ENCODE data around the gene DAPK1. TPM values are rescaled to one million over a fixed set of nuclear protein-coding genes. Genes with fewer than 3 reads are reported as not detected.

DAPK1 gene
- polyA plus RNA-seq, 4 donors, result 65.9 to 78.2 (median 71.9) TPM

DNA sequence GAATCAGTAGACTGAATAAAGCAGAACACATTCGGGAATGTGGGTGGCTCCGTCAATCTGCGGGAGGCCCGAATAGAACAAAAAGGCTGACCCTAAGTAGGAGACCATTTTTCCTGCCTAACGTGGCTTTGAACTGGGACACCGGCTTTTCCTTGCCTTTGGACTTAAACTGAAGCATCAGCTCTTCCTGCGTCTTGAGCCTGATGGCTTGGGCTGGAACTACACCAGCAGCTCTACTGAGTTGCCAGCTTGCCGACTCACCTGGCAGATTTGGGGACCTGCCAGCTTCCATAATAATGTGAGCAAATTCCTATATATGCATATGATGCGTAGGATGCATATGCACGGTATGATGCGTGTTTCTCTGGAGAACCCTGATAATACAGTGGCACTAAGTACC, 111.3 kb downstream of the DAPK1 start:
- DNase-seq (ENCODE audit: low read depth in 4 of 4, low spot score in 3 of 4), result no peak

DNA sequence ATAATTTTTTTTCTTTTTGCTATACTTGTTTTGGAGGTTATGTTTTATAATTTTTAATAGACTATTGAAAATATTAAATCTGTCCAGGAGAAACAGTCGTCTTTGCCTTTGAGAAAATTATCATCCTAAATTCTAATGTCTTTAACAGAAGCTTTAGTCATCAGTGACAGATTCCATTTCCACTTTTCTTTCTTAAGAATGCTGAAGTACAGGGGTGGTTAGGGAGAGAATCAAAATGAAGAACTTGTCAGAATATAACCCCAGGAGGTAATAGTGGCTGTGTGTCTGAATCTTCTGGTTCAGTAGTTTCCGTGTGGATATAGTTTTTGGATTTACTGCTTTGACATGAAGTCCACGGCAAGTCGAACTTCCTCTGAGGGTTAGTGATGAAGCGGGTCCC, 111.8 kb downstream of the DAPK1 start:
- no peak for DNase-seq (ENCODE audit: low read depth in 4 of 4, low spot score in 3 of 4)

DNA sequence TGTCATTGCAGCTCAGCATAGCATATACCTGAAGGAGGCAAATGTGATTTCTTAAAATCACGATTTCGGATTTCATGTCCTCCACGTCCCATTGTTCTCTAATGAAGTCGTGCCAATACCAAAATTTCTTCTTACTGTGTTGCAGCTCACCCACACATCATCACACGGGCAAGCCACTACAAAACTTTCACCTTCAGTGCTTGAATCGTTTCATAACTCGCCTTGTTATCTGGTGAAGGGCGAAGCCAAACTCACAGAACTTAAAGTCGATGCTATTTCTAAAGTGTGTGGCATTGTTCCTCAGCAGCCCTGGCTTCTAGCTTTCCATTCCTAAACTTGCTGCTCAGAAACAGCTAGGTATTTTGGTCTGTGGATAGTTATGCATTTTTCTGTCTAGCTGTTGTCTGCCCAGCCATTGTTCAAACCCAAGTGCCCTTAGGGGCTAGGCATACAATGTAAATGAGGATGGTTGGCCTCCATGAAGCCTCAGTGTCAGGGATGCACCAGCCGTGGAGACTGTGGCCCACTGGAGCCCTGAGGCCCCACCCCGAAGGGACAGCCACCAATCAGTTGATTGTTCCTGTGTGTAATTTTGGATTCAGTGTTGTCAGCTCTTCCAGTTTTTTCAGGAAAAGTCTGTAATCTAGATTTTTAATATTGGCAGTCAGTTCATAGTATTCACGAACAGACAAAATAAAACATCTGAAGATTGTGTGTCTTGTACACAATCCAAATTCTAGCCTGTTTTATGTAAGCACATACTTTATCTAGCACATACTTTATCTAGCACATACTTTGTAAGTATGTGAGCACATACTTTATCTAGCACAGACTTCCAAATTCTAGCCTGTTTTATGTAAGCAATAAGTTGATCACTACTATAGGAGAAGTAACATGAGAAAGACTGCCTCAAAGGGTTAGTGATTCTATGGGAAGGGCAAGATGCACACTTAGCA, 112.8 kb downstream of the DAPK1 start:
- DNase-seq (ENCODE audit: low read depth in 4 of 4, low spot score in 3 of 4), result no peak

- no peak for DNase-seq (ENCODE audit: low read depth in 4 of 4, low spot score in 3 of 4)
These were observed 114.1 kb downstream of the DAPK1 start for GRCh38 chr9:87611776-87612175.

- no peak for DNase-seq (ENCODE audit: low read depth in 4 of 4, low spot score in 3 of 4)
These were observed 114.9 kb downstream of the DAPK1 start for GRCh38 chr9:87612536-87612935.

DNA sequence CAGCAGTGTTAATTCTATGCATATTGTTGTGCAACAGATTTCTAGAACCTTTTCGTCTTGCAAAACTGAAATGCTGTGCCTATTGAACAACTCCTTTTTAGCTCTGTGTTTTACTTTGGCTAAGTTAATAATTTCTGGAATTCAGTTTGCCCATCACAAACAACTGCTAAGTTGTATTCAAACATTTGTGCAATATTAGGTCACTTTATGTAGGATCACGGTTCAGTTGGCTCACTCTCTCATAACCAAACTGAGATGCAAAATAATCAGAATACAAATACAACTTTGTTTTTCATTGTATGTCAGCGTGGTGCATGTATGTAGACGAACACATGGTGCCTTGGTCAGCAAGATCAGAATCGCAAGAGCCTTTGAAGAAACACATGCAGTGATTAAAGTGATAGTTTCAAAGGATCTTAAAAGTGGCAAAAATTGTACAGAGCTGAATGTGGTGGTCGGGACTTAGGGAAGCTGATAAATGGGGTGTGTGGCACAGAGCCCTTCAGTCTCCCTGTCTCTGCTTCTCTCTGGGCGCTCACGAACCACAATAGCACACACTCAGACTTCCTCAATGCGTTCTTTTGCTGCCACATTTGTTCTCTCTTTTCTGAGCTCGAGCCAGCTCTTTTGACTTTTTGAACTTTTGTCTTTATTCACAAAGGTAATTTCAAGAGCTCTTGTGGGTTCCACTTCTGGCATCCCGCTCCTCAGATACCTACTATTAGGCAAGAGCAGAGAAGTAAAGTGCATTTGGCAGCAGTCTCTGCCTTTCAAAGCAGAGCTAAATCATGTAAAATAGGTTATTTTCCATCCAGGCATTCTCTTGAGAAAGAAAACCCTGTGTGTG, 115.8 kb downstream of the DAPK1 start:
- DNase-seq (ENCODE audit: low read depth in 4 of 4, low spot score in 3 of 4), result no peak

- no peak for DNase-seq (ENCODE audit: low read depth in 4 of 4, low spot score in 3 of 4)
These were observed 116.7 kb downstream of the DAPK1 start for GRCh38 chr9:87614397-87614796.

DNA sequence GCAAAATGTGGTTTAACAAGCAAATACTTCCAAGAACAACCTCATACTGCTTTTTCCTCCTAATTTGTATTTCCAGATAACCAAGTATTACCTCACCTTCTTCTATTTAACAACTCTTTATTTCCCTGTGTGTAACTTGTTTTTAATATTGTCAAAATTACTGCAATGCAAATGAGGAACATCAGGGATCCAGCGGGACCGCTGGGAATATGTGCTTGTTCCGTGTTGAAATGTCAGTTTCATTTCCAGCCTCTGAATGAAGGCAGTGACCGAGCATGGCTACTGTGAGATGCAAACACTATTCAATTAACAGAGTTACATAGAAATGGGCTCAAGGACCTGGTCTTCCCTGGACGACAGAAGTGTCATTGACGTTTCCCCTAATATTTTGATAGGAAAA, 117.5 kb downstream of the DAPK1 start:
- DNase-seq (ENCODE audit: low read depth in 4 of 4, low spot score in 3 of 4), result no peak

- no peak for DNase-seq (ENCODE audit: low read depth in 4 of 4, low spot score in 3 of 4)
These were observed 118.0 kb downstream of the DAPK1 start for GRCh38 chr9:87615547-87616148.

- DNase-seq (ENCODE audit: low read depth in 4 of 4, low spot score in 3 of 4), result no peak
These were observed 120.6 kb downstream of the DAPK1 start for GRCh38 chr9:87618226-87618625.

GRCh38 chr9:87618931-87619330, 121.3 kb downstream of the DAPK1 start:
- DNase-seq (ENCODE audit: low read depth in 4 of 4, low spot score in 3 of 4), result no peak

GRCh38 chr9:87619346-87619745, 121.7 kb downstream of the DAPK1 start:
- DNase-seq (ENCODE audit: low read depth in 4 of 4, low spot score in 3 of 4), result no peak

DNA sequence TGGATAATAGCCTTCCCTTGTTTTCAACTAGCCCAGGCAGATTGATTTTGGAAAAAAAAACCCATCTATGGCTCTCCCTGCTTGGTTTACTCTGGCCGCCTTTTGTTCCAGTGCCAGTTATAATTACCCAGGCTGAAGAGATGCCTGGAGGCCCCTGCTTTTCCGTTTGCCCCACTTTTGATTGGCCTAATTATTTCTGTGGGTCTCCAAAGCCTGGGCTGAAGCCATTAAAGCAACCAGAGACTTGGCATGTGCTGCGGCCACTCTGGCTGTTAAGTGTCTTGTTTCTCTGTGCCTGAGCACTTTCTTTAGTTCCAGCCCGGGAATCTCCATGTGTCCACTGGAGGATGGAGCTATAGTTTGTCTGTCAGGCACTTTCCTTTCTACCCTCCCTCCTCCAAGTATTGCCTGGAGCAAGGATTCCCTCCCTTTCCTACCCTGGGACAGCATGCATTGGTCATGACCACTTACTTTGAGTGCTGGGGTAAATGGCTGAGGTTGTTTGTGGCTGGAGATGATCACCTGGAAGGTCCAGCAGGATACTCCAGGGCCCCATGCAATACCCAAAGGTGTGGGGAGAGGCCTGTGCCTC, 123.2 kb downstream of the DAPK1 start:
- DNase-seq (ENCODE audit: low read depth in 4 of 4, low spot score in 3 of 4), result no peak

- no peak for DNase-seq (ENCODE audit: low read depth in 4 of 4, low spot score in 3 of 4)
These were observed 124.4 kb downstream of the DAPK1 start for GRCh38 chr9:87622098-87622497.

- DNase-seq (ENCODE audit: low read depth in 4 of 4, low spot score in 3 of 4), result no peak
These were observed 125.3 kb downstream of the DAPK1 start for GRCh38 chr9:87622923-87623322.

DNA sequence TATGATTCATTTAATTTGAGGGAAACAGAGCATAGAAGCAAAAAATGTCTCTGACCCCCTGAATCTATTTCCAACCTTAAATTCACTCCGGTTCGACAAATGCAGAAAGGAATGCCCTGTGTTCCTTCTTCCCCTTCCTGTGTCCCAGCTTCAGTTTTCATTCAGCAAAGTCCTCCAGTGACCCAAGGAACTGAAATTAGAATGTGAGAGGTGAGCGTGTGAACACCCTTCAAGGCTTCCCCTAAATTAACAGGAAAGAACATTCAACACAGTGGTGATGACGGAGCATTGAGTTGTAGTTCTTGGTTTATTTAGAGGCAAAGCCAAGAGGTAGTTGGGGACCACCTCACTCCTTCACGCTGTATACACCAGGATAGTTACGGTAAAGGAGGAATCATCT, 130.7 kb downstream of the DAPK1 start:
- DNase-seq (ENCODE audit: low read depth in 4 of 4, low spot score in 3 of 4), result no peak

DNA sequence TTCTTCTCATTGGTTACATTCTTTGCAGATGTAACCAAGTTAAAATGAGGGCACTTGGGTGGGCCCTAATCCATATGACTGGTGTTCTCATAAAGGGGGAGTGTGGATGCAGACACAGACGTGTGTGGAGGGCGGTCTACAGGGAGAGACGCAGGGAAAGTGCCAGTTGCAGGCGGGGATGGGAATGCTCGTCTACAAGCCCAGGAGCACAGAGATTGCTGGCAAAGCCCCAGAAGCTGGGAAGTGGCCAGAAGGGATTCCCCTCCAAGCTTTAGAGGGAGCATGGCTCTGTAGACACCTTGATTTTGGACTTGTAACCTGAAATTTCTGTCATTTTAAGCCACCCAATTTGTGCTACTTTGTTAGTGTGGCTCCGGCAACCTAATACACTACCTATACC, 131.4 kb downstream of the DAPK1 start:
- DNase-seq (ENCODE audit: low read depth in 4 of 4, low spot score in 3 of 4), result no peak

- DNase-seq (ENCODE audit: low read depth in 4 of 4, low spot score in 3 of 4), result no peak
These were observed 132.6 kb downstream of the DAPK1 start for GRCh38 chr9:87630266-87630665.

- DNase-seq (ENCODE audit: low read depth in 4 of 4, low spot score in 3 of 4), result no peak
These were observed 133.2 kb downstream of the DAPK1 start for GRCh38 chr9:87630846-87631245.

GRCh38 chr9:87635656-87636501, 138.2 kb downstream of the DAPK1 start:
- DNase-seq (ENCODE audit: low read depth in 4 of 4, low spot score in 3 of 4), result no peak
